Dermis microvascular lymphatic vessel endothelial cell (primary cell): ENCODE results near the gene ATP2A3. TPM values are rescaled to one million over a fixed set of nuclear protein-coding genes. Genes with fewer than 3 reads are reported as not detected.

Experiments
- DNase-seq, 2 donors: peaks; one replicate each; pipeline versions ENCODE4 v3.0.0 to v3.0.0-alpha.2; 2010; ENCODE audit warnings: low read depth in 2 of 2
- total RNA-seq: library from RNA; depleted of rRNA; stranded (reverse); fragments of >200 nt; gene quantifications from 2 replicates; pipeline ENCODE4 v1.2.1, GENCODE V29; 2014

Gene ATP2A3
- total RNA-seq, 1 donor from 2014 or later, result not detected

DNA sequence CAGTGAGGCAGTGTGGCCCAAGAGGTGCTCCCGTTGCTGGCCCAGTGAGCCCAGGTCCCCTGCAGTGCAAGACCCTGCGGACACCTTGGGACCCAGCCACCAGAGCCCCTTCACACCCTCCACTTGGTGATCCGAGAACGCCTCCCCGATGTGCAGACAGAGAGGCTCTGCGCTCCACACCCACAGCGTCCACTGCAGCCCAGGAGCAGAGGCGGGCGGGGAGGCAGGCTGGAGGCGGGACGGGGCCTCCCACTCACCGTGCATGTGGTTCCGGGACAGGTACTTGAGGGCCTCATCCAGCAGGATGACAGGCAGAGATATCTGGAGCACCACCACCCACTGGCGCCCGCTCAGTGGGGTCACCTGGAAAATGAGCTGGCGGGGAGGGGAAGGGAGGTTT is 35.8 kb downstream of the ATP2A3 start:
- no peak for DNase-seq

- DNase-seq, result no peak
Observed at GRCh38 chr17:3927628-3928340, 36.5 kb downstream of the ATP2A3 start.

GRCh38 chr17:3926860-3927627 is 37.2 kb downstream of the ATP2A3 start:
- DNase-seq, result no peak

DNA sequence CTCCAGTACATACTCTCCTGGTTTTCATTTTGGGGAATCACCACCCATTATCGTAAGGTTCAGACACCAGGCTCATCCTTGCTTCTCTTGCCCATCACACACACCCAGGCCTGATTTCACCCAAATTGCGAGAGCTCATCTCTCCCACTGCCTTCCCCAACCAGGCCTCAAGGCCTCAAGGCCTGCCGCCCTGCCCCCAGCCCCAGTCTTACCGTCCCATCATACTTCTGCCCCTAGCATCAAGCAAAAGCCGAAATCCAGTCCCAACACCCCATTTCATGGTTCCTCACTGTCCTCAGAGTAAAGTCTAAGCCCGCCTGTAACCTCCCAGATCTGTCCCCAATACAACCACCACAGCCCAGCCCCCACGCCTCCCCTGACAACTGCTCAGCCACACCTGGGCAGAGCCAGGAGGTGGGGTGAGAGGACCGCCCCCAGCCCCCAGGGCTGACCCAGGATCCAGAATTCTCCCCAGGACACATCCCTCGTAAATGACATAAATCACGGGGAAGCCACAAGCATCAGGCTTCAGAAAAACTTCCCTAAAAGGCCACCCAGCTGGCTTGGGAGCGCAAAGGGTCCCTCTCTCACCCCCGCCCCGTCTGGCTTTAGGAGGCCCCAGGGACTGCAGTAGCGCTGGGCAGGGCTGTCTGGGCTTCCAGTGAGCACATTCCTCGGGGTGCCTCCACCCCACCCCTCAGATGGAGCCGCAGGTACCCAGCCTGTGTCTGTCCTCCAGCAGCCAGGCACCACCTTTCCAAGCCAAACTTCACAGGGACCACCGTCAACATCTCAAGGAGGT is 38.4 kb downstream of the ATP2A3 start:
- no peak for DNase-seq

- DNase-seq, result no peak
Observed at GRCh38 chr17:3924512-3925350, 39.5 kb downstream of the ATP2A3 start.

- no peak for DNase-seq
Observed at GRCh38 chr17:3923466-3924190, 40.6 kb downstream of the ATP2A3 start.

- DNase-seq, result no peak
Observed at GRCh38 chr17:3922765-3923164, 41.5 kb downstream of the ATP2A3 start.

DNA sequence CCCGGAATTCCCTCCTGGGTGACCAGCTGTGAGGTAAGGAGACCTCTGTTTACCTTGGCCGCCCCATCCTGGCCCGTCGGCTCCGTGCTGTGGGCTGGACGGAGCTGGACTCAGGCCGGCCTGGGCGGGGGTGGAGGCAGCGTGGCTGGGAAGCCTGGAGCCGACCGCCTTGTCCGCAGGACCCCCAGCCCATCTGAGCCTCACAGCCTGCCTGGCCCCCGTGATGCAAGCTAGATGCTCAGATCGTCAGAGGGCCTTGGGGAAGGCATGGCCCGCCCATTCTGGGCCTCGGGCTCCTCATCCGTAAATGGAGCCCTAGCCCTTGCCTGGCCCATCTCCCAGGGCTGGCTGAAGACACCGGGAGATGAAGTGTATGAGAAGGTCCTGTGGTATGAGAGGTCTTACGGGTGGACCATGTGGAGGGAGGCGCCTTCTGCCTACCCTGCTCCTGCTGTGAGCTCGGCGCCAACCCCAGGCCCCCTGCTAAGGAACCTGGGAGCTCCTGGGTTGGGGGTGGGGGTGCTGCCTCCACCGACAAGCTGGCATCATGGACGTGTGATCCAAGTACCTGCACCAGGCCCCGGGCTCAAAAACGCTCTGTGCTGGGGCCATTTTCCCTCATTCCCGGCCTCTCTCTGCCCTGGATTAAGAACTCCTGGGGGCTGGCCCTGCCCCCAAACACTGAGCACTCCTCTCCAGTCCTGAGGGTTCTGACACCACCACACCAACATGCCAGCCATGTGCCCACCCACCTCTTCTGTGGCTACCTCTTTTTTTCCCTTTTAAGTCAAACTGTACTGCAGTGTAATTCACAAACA is 42.5 kb downstream of the ATP2A3 start:
- no peak for DNase-seq

- DNase-seq, result no peak
Observed at GRCh38 chr17:3921006-3921405, 43.2 kb downstream of the ATP2A3 start.

DNA sequence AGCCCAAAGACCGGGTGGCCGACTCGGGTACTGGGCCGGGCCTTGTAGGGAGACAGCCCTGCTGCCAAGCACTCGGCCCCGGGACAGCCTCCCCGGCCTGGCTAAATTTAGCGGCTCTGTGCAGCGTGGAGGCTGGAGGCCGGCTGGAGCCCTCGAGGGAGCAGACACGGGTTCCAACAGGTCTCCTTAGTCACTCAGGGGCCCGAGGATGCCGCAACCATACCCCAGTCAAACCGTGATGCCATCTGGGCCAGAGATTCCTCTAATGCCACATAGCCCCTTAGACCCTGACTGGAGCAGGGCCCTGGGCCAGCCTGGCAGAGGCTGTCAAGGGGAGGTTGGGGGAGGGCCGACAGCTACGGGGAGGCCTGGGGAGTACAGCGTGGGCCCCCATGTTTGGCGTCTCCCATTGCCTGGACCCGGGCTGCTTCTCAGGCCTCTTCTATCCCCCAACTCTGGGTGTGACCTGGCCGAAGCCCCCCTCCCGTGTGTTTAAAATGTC is 45.1 kb downstream of the ATP2A3 start:
- DNase-seq, result no peak

- no peak for DNase-seq
Observed at GRCh38 chr17:3918372-3919122, 45.7 kb downstream of the ATP2A3 start.

DNA sequence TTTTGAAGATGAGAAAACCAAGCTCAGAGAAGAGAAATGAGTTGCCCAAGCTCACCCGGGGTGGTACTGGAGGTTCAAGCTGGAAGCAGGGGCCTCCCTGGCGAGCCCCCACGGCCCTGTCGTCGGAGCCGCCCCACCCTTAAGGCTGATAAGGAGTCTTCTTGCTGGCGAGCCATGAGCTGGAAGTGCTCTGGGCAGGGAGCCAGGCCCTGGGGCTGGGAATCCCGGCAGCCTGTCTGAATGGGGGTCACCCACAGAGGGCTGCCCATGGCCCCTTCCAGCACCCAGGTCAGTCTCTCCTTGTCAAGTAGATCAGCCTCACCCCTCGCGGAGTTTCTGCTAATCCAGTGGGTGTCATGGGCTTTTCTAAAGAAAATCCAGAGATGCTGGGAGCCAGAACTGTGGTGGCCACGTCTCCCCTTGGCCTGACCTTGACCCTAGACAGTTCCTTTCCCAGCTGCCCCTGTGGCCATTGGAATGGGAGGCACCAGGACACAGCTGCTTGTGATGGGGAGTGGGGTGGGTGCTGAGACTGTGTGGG is 46.8 kb downstream of the ATP2A3 start:
- DNase-seq, result peak in 1 of 2 donors; percentile 22

GRCh38 chr17:3916825-3917224 is 47.4 kb downstream of the ATP2A3 start:
- no peak for DNase-seq

DNA sequence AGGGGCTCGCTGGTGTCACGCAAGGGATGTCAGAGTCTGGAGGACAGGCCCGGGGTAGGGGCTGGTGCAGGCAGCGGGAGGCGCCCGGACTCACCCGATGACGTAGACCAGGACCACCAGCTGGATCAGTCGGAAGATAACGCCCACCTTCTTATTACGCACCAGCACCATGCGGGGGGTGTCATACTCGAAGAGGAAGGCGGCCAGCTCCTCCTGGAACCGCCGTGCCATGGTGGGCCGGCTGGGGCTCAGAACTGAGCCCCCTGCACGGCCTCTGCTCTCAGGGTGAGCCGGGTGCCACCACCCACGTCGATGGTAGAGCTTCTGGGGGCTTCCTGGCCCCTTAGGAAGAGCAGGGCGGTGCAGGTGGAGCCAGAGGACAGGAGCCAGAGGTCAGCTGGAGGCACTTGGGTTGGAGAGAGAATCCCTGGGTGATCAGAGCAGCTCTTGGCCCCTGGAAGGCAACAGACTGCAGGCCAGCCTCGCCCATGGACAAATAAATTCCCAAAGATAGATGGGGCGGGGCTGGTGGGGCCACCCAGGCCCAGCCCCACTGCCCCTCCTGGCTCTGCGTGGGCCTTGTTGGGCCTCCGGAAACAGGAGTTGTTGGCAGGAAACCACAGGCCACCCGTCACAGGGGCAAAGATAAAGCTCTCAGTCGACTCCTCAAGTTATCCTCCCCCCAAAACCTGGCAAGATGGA is 48.1 kb downstream of the ATP2A3 start, which contains the start of gene P2RX1:
P2RX1 (minus strand) TSS at position 471 of the 702 bp plus-strand sequence; CDS start at position 231, 240 bp downstream.
- DNase-seq, result no peak

GRCh38 chr17:3915581-3915994 is 48.6 kb downstream of the ATP2A3 start:
- no peak for DNase-seq

DNA sequence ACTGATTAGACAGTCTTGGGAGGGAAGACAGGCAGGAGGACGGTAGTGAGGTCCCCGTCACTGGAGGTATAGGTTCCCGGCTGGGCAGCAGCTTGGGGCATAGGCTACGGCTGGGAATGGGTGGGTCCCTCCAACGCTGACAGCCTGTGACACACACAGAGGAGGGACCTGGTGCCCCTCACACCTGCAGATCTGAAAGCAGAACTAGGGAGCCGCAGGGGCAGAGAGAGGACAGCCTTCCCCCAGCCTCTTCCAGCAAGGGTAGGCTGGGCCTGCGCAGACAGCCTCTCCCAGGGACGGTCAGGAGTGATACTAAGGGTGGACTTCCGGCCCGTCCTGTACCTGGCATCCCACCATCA is 49.9 kb downstream of the ATP2A3 start:
- DNase-seq, result no peak

- DNase-seq, result peak; percentile 30 to 67
Observed at GRCh38 chr17:3913531-3914311, 50.5 kb downstream of the ATP2A3 start.
